ENCODE data around the gene POLE.

POLE gene

DNA sequence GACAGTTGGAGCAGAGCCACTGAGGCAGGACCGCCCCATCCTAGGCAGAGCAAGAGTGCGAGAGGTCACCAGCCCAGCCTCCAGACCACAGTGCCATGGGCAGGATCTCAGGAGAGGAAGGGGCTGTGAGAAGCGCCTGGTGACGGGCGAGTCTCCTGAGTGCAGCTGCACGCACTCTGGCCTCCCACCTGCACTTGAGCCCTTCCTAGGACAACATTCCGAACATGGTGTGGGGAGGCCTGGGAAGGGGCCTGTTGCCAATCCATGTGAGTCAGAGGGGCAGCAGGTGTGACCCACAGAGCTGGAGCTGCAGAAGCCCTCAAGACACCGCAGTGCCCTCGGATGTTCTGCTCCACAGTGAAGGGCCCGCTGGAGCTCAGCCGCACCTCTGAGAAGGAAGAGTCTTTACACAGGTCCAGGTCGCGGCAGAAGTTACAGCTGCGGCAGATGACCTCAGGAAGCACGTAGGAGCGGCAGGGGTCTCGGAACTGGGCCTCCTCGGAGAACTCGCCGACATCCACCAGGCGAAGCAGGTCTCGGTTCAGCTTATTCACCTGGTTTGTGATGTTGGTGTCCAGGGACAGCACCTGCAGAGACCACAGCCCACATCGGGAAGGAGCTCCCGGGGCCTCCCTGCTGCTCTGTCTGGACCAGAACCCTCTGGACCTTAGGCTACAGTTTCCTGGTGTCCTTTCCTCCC, 61.3 kb downstream of the POLE start:
- Histone ChIP-seq H3K56ac (ENCODE audit: low read length) (no peak overlapping the region), H4K8ac (ENCODE audit: low read depth, low read length) (no peak overlapping the region), H2BK15ac (replicated peaks; ENCODE audit: low read depth) (no peak overlapping the region), H3K27me3 (ENCODE audit: insufficient read depth, low read length, poor library complexity) (no peaks in the 10 kb centered on the region), H3K4me3 (ENCODE audit: low read length) (no peak overlapping the region), H3K79me1 (ENCODE audit: low read length) (no peaks in the 10 kb centered on the region), H3K4ac (ENCODE audit: low read depth, low read length) (no peak overlapping the region), H3K79me2 (ENCODE audit: control insufficient read depth, insufficient read depth, low read length) (no peaks in the 10 kb centered on the region), H3K4me2 (ENCODE audit: low read length) (no peak overlapping the region), H3K18ac (ENCODE audit: low read length) (no peak overlapping the region), H4K5ac (ENCODE audit: low read length) (no peak overlapping the region), H3K36me3 (ENCODE audit: control insufficient read depth, insufficient read depth, low read length) (peaks cover 18% of the 10 kb centered on the region), H2AK5ac (ENCODE audit: low read length) (no peak overlapping the region), H2BK5ac (ENCODE audit: low read length) (no peak overlapping the region), H2BK120ac (ENCODE audit: low read depth, low read length) (no peak overlapping the region), H3K4me1 (ENCODE audit: control insufficient read depth, low read depth, low read length) (no peaks in the 10 kb centered on the region), H3K23ac (ENCODE audit: low read length) (no peak overlapping the region), H3K9ac (ENCODE audit: low read length) (no peak overlapping the region), H3K27ac (ENCODE audit: low read depth, low read length) (no peak overlapping the region)
- WGBS (ENCODE audit: extremely low coverage, insufficient coverage, low lambda C conversion rate), result no CpG with 5 or more reads among the region's 24 CpGs
- DNase-seq, result no peak

DNA sequence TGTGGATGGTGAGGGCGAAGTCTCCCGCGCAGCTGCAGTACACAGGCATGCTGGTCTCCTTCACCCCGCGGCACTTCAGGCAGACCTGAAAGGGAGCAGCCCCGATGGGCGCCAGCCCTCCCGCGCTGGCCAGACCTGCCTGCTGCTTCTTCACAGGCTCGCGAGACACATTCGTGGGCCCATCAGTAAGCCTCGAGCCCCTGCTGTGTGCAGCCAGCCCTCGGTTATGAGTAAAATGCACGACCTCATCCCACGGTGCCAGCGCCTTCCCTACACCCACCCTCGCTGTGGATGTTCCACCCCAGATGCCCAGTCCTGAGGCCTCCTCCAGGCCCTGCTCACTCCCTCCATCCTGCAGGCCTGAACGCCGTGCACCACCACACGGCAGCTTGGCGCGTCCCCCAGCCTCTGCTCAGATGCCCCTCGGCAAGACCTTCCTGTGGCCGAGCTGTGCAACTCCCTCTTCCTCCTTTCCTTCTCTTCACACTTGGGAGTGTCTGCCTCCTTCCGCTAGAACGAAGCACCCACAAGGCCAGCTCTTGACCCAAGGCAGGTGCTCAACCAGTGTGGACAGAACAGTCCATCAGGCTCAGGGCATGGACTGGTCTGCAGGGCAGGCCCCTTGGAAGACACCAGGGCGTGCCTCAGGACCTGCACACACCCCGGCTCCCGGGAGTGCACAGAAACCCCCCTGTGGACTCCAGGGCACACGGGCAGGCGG, 62.1 kb downstream of the POLE start:
- Histone ChIP-seq H3K79me2 (ENCODE audit: control insufficient read depth, insufficient read depth, low read length) (no peaks in the 10 kb centered on the region), H3K4me3 (ENCODE audit: low read length) (no peak overlapping the region), H4K8ac (ENCODE audit: low read depth, low read length) (no peak overlapping the region), H2BK120ac (ENCODE audit: low read depth, low read length) (no peak overlapping the region), H3K23ac (ENCODE audit: low read length) (no peak overlapping the region), H3K36me3 (ENCODE audit: control insufficient read depth, insufficient read depth, low read length) (peaks cover 18% of the 10 kb centered on the region), H2AK5ac (ENCODE audit: low read length) (no peak overlapping the region), H3K4ac (ENCODE audit: low read depth, low read length) (no peak overlapping the region), H3K9ac (ENCODE audit: low read length) (no peak overlapping the region), H2BK5ac (ENCODE audit: low read length) (no peak overlapping the region), H3K79me1 (ENCODE audit: low read length) (no peaks in the 10 kb centered on the region), H3K56ac (ENCODE audit: low read length) (no peak overlapping the region), H3K27ac (ENCODE audit: low read depth, low read length) (no peak overlapping the region), H3K4me1 (ENCODE audit: control insufficient read depth, low read depth, low read length) (no peaks in the 10 kb centered on the region), H3K18ac (ENCODE audit: low read length) (no peak overlapping the region), H3K4me2 (ENCODE audit: low read length) (no peak overlapping the region), H4K5ac (ENCODE audit: low read length) (no peak overlapping the region), H3K27me3 (ENCODE audit: insufficient read depth, low read length, poor library complexity) (no peaks in the 10 kb centered on the region), H2BK15ac (replicated peaks; ENCODE audit: low read depth) (no peak overlapping the region)
- DNase-seq, result no peak
- no CpG with 5 or more reads among the region's 32 CpGs for WGBS (ENCODE audit: extremely low coverage, insufficient coverage, low lambda C conversion rate)

- H3K23ac ChIP-seq (ENCODE audit: low read length), result no peak overlapping the region
- H3K79me2 ChIP-seq (ENCODE audit: control insufficient read depth, insufficient read depth, low read length), result no peaks in the 10 kb centered on the region
- H3K4ac ChIP-seq (ENCODE audit: low read depth, low read length), result no peak overlapping the region
- H2BK5ac ChIP-seq (ENCODE audit: low read length), result no peak overlapping the region
- H4K5ac ChIP-seq (ENCODE audit: low read length), result no peak overlapping the region
- no CpG with 5 or more reads among the region's 22 CpGs for WGBS (ENCODE audit: extremely low coverage, insufficient coverage, low lambda C conversion rate)
- H2BK15ac ChIP-seq (replicated peaks; ENCODE audit: low read depth), result no peak overlapping the region
- no peak overlapping the region for H3K56ac ChIP-seq (ENCODE audit: low read length)
- no peaks in the 10 kb centered on the region for H3K4me1 ChIP-seq (ENCODE audit: control insufficient read depth, low read depth, low read length)
- H3K9ac ChIP-seq (ENCODE audit: low read length), result no peak overlapping the region
- H3K27ac ChIP-seq (ENCODE audit: low read depth, low read length), result no peak overlapping the region
- no peak overlapping the region for H2BK120ac ChIP-seq (ENCODE audit: low read depth, low read length)
- H4K8ac ChIP-seq (ENCODE audit: low read depth, low read length), result no peak overlapping the region
- no peak overlapping the region for H3K18ac ChIP-seq (ENCODE audit: low read length)
- H2AK5ac ChIP-seq (ENCODE audit: low read length), result no peak overlapping the region
- H3K27me3 ChIP-seq (ENCODE audit: insufficient read depth, low read length, poor library complexity), result no peaks in the 10 kb centered on the region
- peaks cover 14% of the 10 kb centered on the region for H3K36me3 ChIP-seq (ENCODE audit: control insufficient read depth, insufficient read depth, low read length)
- no peaks in the 10 kb centered on the region for H3K79me1 ChIP-seq (ENCODE audit: low read length)
- no peak overlapping the region for H3K4me3 ChIP-seq (ENCODE audit: low read length)
- DNase-seq, result no peak
- no peak overlapping the region for H3K4me2 ChIP-seq (ENCODE audit: low read length)
Observed at GRCh38 chr12:132624186-132624855, 62.8 kb downstream of the POLE start.

DNA sequence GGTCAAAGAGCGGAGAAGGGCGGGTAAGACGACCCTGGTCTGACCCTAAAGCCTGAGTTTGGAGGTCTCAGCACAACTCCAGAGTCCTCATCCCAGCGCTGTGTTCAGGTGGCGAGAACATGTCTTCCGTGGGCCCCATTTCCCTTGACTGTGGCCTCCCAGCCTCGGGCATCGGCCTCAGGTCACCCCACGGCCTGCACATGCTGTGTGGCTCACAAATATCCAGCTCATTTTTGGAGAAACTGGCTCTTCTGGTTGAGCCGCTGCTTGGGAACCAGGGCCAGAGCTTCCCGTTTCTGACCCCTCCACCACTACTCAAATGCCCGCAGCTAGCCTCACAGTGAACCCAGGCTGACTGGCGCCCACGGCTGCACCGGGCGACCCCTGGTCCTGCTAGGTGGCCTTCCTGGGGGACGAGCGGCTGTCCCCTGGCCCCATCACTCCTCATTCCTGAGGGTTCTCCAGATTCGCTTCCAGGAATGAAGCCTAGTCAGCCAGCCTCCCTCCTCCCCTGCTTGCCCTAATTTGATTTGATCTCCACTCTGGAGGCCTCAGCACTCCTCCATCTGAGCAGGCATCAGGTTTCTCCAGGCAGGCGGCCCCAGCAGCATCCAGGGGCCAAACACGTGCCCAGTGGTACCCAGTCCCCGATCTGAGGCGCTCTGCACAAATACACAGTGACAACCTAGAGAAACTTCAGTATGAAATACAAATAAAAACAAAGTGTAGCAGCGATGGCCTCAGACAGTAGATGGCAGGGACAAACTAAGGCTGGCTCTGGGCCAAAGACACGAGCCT, 63.9 kb downstream of the POLE start:
- WGBS (ENCODE audit: extremely low coverage, insufficient coverage, low lambda C conversion rate), result no CpG with 5 or more reads among the region's 25 CpGs
- Histone ChIP-seq H3K4ac (ENCODE audit: low read depth, low read length) (no peak overlapping the region), H3K23ac (ENCODE audit: low read length) (no peak overlapping the region), H3K79me2 (ENCODE audit: control insufficient read depth, insufficient read depth, low read length) (no peaks in the 10 kb centered on the region), H3K4me2 (ENCODE audit: low read length) (no peak overlapping the region), H2AK5ac (ENCODE audit: low read length) (no peak overlapping the region), H3K27me3 (ENCODE audit: insufficient read depth, low read length, poor library complexity) (no peaks in the 10 kb centered on the region), H3K36me3 (ENCODE audit: control insufficient read depth, insufficient read depth, low read length) (peaks cover 12% of the 10 kb centered on the region), H3K18ac (ENCODE audit: low read length) (no peak overlapping the region), H3K27ac (ENCODE audit: low read depth, low read length) (no peak overlapping the region), H2BK5ac (ENCODE audit: low read length) (no peak overlapping the region), H3K4me3 (ENCODE audit: low read length) (no peak overlapping the region), H4K5ac (ENCODE audit: low read length) (no peak overlapping the region), H3K4me1 (ENCODE audit: control insufficient read depth, low read depth, low read length) (no peaks in the 10 kb centered on the region), H3K9ac (ENCODE audit: low read length) (no peak overlapping the region), H4K8ac (ENCODE audit: low read depth, low read length) (no peak overlapping the region), H3K56ac (ENCODE audit: low read length) (no peak overlapping the region), H3K79me1 (ENCODE audit: low read length) (no peaks in the 10 kb centered on the region), H2BK15ac (replicated peaks; ENCODE audit: low read depth) (no peak overlapping the region), H2BK120ac (ENCODE audit: low read depth, low read length) (no peak overlapping the region)
- no peak for DNase-seq

GRCh38 chr12:132622437-132623071, 64.6 kb downstream of the POLE start:
- Histone ChIP-seq H3K23ac (ENCODE audit: low read length) (no peak overlapping the region), H2BK15ac (replicated peaks; ENCODE audit: low read depth) (no peak overlapping the region), H2BK120ac (ENCODE audit: low read depth, low read length) (no peak overlapping the region), H3K18ac (ENCODE audit: low read length) (no peak overlapping the region), H3K4me3 (ENCODE audit: low read length) (no peak overlapping the region), H3K4me1 (ENCODE audit: control insufficient read depth, low read depth, low read length) (no peaks in the 10 kb centered on the region), H3K27ac (ENCODE audit: low read depth, low read length) (no peak overlapping the region), H2BK5ac (ENCODE audit: low read length) (no peak overlapping the region), H3K79me2 (ENCODE audit: control insufficient read depth, insufficient read depth, low read length) (no peaks in the 10 kb centered on the region), H3K9ac (ENCODE audit: low read length) (no peak overlapping the region), H2AK5ac (ENCODE audit: low read length) (no peak overlapping the region), H3K36me3 (ENCODE audit: control insufficient read depth, insufficient read depth, low read length) (peaks cover 12% of the 10 kb centered on the region), H4K8ac (ENCODE audit: low read depth, low read length) (no peak overlapping the region), H3K4ac (ENCODE audit: low read depth, low read length) (no peak overlapping the region), H3K4me2 (ENCODE audit: low read length) (no peak overlapping the region), H3K56ac (ENCODE audit: low read length) (no peak overlapping the region), H4K5ac (ENCODE audit: low read length) (no peak overlapping the region), H3K27me3 (ENCODE audit: insufficient read depth, low read length, poor library complexity) (peaks cover 3% of the 10 kb centered on the region), H3K79me1 (ENCODE audit: low read length) (no peaks in the 10 kb centered on the region)
- WGBS (ENCODE audit: extremely low coverage, insufficient coverage, low lambda C conversion rate), result no CpG with 5 or more reads among the region's 11 CpGs
- DNase-seq, result peak; percentile 35

All from mesendoderm (in vitro differentiated cells).